RPMI7951 (cell line): ENCODE measurements around the gene KCNMA1. TPM values are rescaled to one million over a fixed set of nuclear protein-coding genes. Genes with fewer than 3 reads are reported as not detected.

ENCODE experiments used
- DNase-seq: peaks from one replicate; pipeline ENCODE4 v3.0.0-alpha.2; 2012; ENCODE audit warnings: low read depth
- total RNA-seq: library from RNA; depleted of rRNA; stranded (reverse); fragments of >200 nt; shearing (Covaris generic); gene quantifications from 2 replicates; pipeline ENCODE4 v1.2.3, GENCODE V29; 2014

KCNMA1 gene
- total RNA-seq, 1 experiment from 2014 or later, result 47.7 TPM

GRCh38 chr10:77223526-77224460 lies 413.8 kb downstream of the KCNMA1 start:
- DNase-seq, result peak; percentile 63

- DNase-seq, result no peak
Measured at GRCh38 chr10:77220150-77220549, 417.5 kb downstream of the KCNMA1 start.

- DNase-seq, result no peak
Measured at GRCh38 chr10:77219046-77219445, 418.6 kb downstream of the KCNMA1 start.

- DNase-seq, result no peak
Measured at GRCh38 chr10:77214799-77215198, 422.8 kb downstream of the KCNMA1 start.

- DNase-seq, result no peak
Measured at GRCh38 chr10:77212632-77213031, 425.0 kb downstream of the KCNMA1 start.

GRCh38 chr10:77210645-77211044 lies 427.0 kb downstream of the KCNMA1 start:
- DNase-seq, result no peak

GRCh38 chr10:77208684-77209256 lies 428.8 kb downstream of the KCNMA1 start:
- no peak for DNase-seq

GRCh38 chr10:77207828-77208185 lies 429.8 kb downstream of the KCNMA1 start:
- no peak for DNase-seq

GRCh38 chr10:77207182-77207827 lies 430.3 kb downstream of the KCNMA1 start:
- DNase-seq, result no peak

GRCh38 chr10:77205135-77205534 lies 432.5 kb downstream of the KCNMA1 start:
- DNase-seq, result no peak

GRCh38 chr10:77204171-77204570 lies 433.4 kb downstream of the KCNMA1 start:
- DNase-seq, result peak; percentile 41

- no peak for DNase-seq
Measured at GRCh38 chr10:77202857-77203256, 434.8 kb downstream of the KCNMA1 start.

- no peak for DNase-seq
Measured at GRCh38 chr10:77201135-77202106, 436.2 kb downstream of the KCNMA1 start.

- no peak for DNase-seq
Measured at GRCh38 chr10:77197544-77197943, 440.1 kb downstream of the KCNMA1 start.

GRCh38 chr10:77196614-77197013 lies 441.0 kb downstream of the KCNMA1 start:
- DNase-seq, result no peak

GRCh38 chr10:77195101-77195500 lies 442.5 kb downstream of the KCNMA1 start:
- DNase-seq, result peak; percentile 89

GRCh38 chr10:77193001-77193400 lies 444.6 kb downstream of the KCNMA1 start:
- DNase-seq, result no peak

GRCh38 chr10:77192402-77192801 lies 445.2 kb downstream of the KCNMA1 start:
- no peak for DNase-seq

GRCh38 chr10:77191324-77192049 lies 446.1 kb downstream of the KCNMA1 start:
- no peak for DNase-seq

GRCh38 chr10:77190291-77190690 lies 447.3 kb downstream of the KCNMA1 start:
- no peak for DNase-seq

- DNase-seq, result no peak
Measured at GRCh38 chr10:77189520-77189919, 448.1 kb downstream of the KCNMA1 start.
